Smooth muscle cell of the brain vasculature (primary cell): ENCODE results near the gene SLC35F6.

Source experiments
- DNase-seq: peaks from one replicate; pipeline ENCODE4 v3.0.0-alpha.2; 2012; ENCODE audit warnings: low read depth, low spot score

SLC35F6 gene

DNA sequence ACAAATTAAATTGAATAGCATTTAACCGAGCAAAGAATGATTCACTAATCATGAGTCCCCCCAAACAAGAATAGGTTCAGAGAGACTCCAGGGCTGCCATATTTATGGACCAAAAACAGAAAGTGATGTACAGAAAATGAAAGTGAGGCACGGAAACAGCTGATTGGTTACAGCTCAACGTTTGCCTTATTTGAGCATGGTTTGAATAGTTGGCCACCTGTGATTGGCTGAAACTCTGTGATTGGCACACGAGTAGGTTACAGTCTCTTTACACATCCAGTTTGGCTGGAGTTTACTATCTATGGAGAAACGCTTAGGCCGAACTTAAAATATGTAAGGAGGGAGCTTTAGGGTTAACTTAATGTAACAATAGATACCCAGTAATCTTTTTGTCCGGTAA lies 56.8 kb downstream of the SLC35F6 start:
- DNase-seq: no peak

DNA sequence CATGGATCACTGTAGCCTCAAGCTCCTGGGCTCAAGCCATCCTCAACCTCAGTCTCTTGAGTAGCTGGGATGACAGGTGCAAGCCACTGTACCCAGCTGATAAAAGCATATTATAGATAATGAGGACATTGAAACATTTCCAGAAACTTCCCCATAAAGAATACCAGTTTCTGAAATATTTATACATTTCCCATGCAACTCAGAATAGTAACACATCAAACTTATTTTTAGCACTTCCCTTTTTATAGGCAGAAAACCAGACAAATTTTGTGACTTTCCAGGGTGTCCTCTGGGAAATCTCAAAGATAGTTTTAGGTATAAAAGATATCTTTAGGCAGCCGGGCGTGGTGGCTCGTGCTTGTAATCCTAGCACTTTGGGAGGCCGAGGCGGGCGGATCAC lies 58.8 kb downstream of the SLC35F6 start:
- DNase-seq: no peak
